ENCODE data around the gene LSG1. TPM values are rescaled to one million over a fixed set of nuclear protein-coding genes. Genes with fewer than 3 reads are reported as not detected.

The LSG1 gene
- polyA plus RNA-seq, 1 experiment, result 23.9 TPM

DNA sequence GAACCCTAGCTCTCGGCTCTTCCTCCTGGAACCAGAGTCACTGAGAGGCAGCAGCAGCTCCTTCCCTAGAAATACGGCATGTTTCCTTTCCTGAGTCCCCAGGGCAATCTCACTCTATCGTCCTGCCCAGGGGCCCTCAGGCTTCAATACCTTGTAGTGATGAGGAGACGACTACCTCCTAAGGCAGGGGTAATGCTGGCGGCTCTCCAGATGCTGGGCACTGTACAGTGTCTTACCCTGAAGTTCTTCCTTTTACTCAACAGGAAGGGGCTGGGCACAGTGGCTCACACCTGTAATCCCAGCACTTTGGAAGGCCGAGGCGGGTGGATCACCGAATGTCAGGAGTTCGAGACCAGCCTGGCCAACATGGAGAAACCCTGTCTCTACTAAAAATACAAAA lies 52.2 kb downstream of the LSG1 start:
- ChIA-PET CTCF (interaction anchor here (0.6 kb wide), 1 partner anchor 15 kb away, joined by 4 read pairs; no protein-coding TSS in a partner anchor), POLR2A (no interaction called here)
- Histone ChIP-seq H3K27me3 (ENCODE audit: control insufficient read depth, insufficient read depth, low read length) (no peaks in the 10 kb centered on the region), H3K4me3 (ENCODE audit: low read depth, low read length) (no peak overlapping the region), H3K36me3 (ENCODE audit: control insufficient read depth, insufficient read depth, low read length) (peaks cover 9% of the 10 kb centered on the region)
- TF ChIP-seq, protein P1, sequence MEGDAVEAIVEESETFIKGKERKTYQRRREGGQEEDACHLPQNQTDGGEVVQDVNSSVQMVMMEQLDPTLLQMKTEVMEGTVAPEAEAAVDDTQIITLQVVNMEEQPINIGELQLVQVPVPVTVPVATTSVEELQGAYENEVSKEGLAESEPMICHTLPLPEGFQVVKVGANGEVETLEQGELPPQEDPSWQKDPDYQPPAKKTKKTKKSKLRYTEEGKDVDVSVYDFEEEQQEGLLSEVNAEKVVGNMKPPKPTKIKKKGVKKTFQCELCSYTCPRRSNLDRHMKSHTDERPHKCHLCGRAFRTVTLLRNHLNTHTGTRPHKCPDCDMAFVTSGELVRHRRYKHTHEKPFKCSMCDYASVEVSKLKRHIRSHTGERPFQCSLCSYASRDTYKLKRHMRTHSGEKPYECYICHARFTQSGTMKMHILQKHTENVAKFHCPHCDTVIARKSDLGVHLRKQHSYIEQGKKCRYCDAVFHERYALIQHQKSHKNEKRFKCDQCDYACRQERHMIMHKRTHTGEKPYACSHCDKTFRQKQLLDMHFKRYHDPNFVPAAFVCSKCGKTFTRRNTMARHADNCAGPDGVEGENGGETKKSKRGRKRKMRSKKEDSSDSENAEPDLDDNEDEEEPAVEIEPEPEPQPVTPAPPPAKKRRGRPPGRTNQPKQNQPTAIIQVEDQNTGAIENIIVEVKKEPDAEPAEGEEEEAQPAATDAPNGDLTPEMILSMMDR (IDR thresholded peaks at IDR 0.05; ENCODE audit: insufficient read depth, low read depth, low read length), result no peak
- DNase-seq (ENCODE audit: low read depth), result no peak

DNA sequence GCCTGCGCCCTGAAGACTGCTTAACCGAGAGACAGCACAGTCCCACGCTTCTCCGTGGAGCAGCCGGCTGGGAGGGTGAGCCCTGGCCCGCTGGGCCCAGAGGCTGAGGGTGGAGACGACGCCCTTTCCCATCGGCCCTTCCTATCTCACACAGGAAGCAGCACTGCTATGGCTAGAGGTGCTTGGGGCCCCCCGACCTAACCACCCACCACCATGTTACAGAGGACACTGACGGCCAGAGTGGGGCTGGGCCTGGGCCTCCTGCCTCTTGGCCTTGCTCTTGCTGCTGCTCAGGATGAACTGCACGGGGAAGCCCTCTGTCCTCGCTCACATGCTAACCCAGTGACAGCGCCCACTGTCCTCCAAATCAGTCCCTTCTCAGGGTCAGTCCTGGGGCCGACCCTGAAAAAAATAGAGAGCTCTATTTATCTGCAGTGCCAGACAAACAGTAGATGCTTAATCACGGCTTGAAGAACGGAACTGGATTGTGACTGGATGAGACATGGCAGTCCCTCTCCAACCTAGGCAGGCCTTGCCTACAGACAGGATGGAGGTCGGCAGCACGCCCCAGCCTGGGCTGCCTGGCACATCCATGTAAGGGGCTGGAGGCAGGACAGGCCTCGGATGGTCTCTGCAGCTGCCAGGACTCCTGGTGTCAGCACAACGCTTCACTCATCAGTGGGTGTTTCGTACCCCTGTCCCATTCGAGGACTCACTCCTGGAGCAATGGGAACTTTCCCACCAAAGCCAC lies 53.0 kb downstream of the LSG1 start:
- Histone ChIP-seq H3K4me3 (ENCODE audit: low read depth, low read length) (no peak overlapping the region), H3K36me3 (ENCODE audit: control insufficient read depth, insufficient read depth, low read length) (peaks cover 9% of the 10 kb centered on the region), H3K27me3 (ENCODE audit: control insufficient read depth, insufficient read depth, low read length) (no peaks in the 10 kb centered on the region)
- POLR2A ChIA-PET, result no interaction called here
- CTCF ChIA-PET, result interaction anchor here (0.6 kb wide), 1 partner anchor 14 kb away, joined by 4 read pairs; no protein-coding TSS in a partner anchor
- no peak for DNase-seq (ENCODE audit: low read depth)
- TF ChIP-seq, protein P1 (IDR thresholded peaks at IDR 0.05; ENCODE audit: insufficient read depth, low read depth, low read length), result no peak

DNA sequence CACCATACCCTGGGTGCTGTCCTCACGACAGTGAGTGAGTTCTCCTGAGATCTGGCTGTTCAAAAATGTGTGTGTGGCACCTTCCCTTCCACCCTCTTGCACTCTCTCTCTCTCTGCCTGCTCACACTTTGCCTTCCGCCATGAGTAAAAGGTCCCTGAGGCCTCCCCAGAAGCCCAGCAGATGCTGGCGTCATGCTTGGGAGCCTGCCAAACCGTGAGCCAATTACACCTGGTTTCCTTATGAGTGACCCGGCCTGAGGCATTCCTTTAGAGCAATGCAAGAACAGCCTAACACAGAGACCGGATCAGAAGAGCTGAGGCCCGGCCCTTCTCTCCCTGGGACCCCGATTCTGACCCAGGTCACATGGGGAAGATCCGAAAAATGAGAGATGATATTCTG lies 54.2 kb downstream of the LSG1 start:
- peaks cover 7% of the 10 kb centered on the region for H3K36me3 ChIP-seq (ENCODE audit: control insufficient read depth, insufficient read depth, low read length)
- DNase-seq (ENCODE audit: low read depth), result no peak
- ChIA-PET POLR2A (no interaction called here), CTCF (no interaction called here)
- no peak overlapping the region for H3K4me3 ChIP-seq (ENCODE audit: low read depth, low read length)
- TF ChIP-seq, protein P1 (IDR thresholded peaks at IDR 0.05; ENCODE audit: insufficient read depth, low read depth, low read length), result no peak
- H3K27me3 ChIP-seq (ENCODE audit: control insufficient read depth, insufficient read depth, low read length), result no peaks in the 10 kb centered on the region

DNA sequence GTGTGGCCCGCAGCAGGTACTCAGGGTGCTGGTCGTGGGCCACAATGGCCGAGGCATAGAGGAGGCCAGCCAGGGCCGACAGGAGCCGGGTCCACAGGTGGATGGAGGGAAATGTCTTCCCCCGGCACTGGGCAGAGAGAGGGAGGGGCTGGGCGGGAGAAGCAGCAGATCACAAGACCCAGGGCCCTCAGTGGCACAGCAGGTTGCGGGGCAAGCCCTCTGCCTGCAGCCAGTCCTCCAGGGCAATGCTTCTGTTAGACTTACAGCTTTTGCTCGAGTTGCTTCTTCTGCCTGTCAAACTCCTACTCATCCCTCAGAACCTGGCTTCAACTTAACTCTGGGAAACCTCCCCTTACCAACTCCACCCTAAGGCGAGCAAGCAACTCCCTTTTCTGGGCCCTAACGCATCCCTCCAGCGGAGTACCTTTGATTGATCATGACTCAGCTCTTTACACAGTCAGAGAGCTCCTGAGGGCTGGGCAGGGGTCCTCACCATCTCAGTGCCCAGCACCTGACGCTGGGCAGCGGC lies 54.8 kb downstream of the LSG1 start:
- no peak for DNase-seq (ENCODE audit: low read depth)
- CTCF ChIA-PET, result no interaction called here
- no peaks in the 10 kb centered on the region for H3K27me3 ChIP-seq (ENCODE audit: control insufficient read depth, insufficient read depth, low read length)
- TF ChIP-seq, protein P1 (IDR thresholded peaks at IDR 0.05; ENCODE audit: insufficient read depth, low read depth, low read length), result no peak
- H3K4me3 ChIP-seq (ENCODE audit: low read depth, low read length), result no peak overlapping the region
- H3K36me3 ChIP-seq (ENCODE audit: control insufficient read depth, insufficient read depth, low read length), result peaks cover 7% of the 10 kb centered on the region
- POLR2A ChIA-PET, result no interaction called here

DNA sequence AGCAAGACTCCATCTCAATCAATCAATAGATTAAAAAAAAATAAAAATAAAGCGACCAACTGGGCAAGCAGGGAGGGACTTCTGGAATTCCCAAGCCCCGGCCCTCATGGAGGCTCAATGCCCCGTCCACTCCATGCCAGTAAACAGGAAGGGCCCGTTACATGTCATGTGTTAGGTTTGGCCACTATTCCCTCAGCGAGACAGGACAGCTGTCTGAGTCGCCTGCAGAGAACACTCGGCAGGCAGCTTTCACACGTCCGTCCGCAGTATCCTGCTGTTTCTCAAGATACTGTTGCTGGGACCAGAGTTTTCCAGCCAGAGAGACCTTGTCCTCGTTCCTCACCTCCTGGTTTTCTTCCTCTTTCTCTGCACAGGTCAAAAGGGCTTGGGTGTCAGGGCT lies 56.8 kb downstream of the LSG1 start:
- ChIA-PET CTCF (interaction anchor here (0.9 to 2.1 kb wide), 5 partner anchors 11 to 158 kb away, joined by 3 to 6 read pairs (median 4); partner anchors contain the start of gene TMEM44), POLR2A (no interaction called here)
- no peak for DNase-seq (ENCODE audit: low read depth)
- Histone ChIP-seq H3K36me3 (ENCODE audit: control insufficient read depth, insufficient read depth, low read length) (peaks cover 7% of the 10 kb centered on the region), H3K27me3 (ENCODE audit: control insufficient read depth, insufficient read depth, low read length) (no peaks in the 10 kb centered on the region), H3K4me3 (ENCODE audit: low read depth, low read length) (no peak overlapping the region)
- TF ChIP-seq, protein P1 (IDR thresholded peaks at IDR 0.05; ENCODE audit: insufficient read depth, low read depth, low read length), result no peak

Measured in BJ (cell line).